Psoas muscle (tissue), 8 donors: ENCODE measurements around the gene CR1. TPM values are rescaled to one million over a fixed set of nuclear protein-coding genes. Genes with fewer than 3 reads are reported as not detected.

Source experiments
- ATAC-seq, 4 donors: fragments of 200-7000 bp; cut with Tn5 transposase; one replicate each; pipeline ENCODE4 v1.9.1; 2020; ENCODE audit warnings: moderate library complexity in 3 of 4, mild to moderate bottlenecking in 2 of 4
- DNase-seq, 2 donors: peaks; one replicate each; pipeline ENCODE4 v3.0.0-alpha.2; 2020
- H3K27ac ChIP-seq: fragments of 200-600 bp; one replicate; pipeline ENCODE4 v1.8.0; 2022
- H3K27me3 ChIP-seq, 3 donors: fragments of 200-600 bp in 1 of 3; one replicate each; pipeline versions ENCODE4 v1.6.1 to v1.8.0; 2013 to 2022; ENCODE audit warnings: low read length in 2 of 3, mild to moderate bottlenecking in 2 of 3, moderate library complexity in 1 of 3; ENCODE audit not compliant: insufficient read depth in 3 of 3
- H3K36me3 ChIP-seq, 2 donors: fragments of 200-600 bp in 1 of 2; one replicate each; pipeline versions ENCODE4 v1.6.1 to v1.8.0; 2013 to 2022; ENCODE audit warnings: low read depth in 1 of 2, mild to moderate bottlenecking in 1 of 2, moderate library complexity in 1 of 2; ENCODE audit not compliant: insufficient read depth in 1 of 2
- H3K4me1 ChIP-seq: fragments of 200-600 bp; one replicate; pipeline ENCODE4 v1.8.0; 2022
- H3K4me3 ChIP-seq: fragments of 200-600 bp; one replicate; pipeline ENCODE4 v1.8.0; 2022; ENCODE audit warnings: mild to moderate bottlenecking
- H3K9me3 ChIP-seq: fragments of 200-600 bp; one replicate; pipeline ENCODE4 v1.8.0; 2022
- CTCF ChIP-seq: fragments of 200-600 bp; IDR thresholded peaks from one replicate; pipeline ENCODE4 v1.8.0; 2022; ENCODE audit warnings: antibody characterized with exemption
- WGBS, 3 donors: extraction: QIAGEN DNeasy Blood & Tissue Kit; methylation state at CpG; one replicate each; pipeline versions ENCODE4 v1.1.6 to v1.1.7; 2013; 5-methylcytosine and 5-hydroxymethylcytosine counted together
- intact Hi-C, 2 donors: fragments of 100-400 bp; cut with DNase I; formaldehyde crosslinking; loops; one replicate each; pipeline versions ENCODE4 v1.11.0 to v1.14.2; 2022
- polyA plus RNA-seq, 3 donors: library from polyadenylated mRNA; stranded (reverse); fragments of 200-250 nt; gene quantifications; one replicate each; pipeline ENCODE4 v1.2.3, GENCODE V29; 2013
- total RNA-seq, 4 donors: library from RNA; stranded (reverse); fragmentation: NEBNext Ultra II Directional in 2 of 4; extraction: Animal tissue kit (Norgen Biotek cat#: 25700) in 2 of 4; gene quantifications; one replicate each; pipeline versions ENCODE4 v1.2.1 to v1.2.4, GENCODE V29; 2021 to 2023
- donor health status: healthy with polysubstance abuse.
- donor health status: DM: no; HTN: no; CAD: no; lungs with moderate emphysema.
- donor health status: Bipolar disorder and iron deficiency.
- donor health status: healthy.
- donor health status: DM: yes; HTN: yes; CAD: no.
- donor health status: DM: no; HTN: no; CAD: no.
- donor health status: DM: no; HTN: no; CAD: no.
- donor health status: DM: yes; HTN: yes; CAD: no.

Gene CR1
- total and polyA plus RNA-seq, 7 donors: 0.08 to 3.9 (median 0.87) TPM

- Histone ChIP-seq H3K36me3 (no peaks in the 10 kb centered on the region), H3K4me3 (no peak overlapping the region), H3K4me1 (no peaks in the 10 kb centered on the region), H3K27me3 (peaks cover 3 to 61% (median 6%) of the 10 kb centered on the region in 3 donors), H3K27ac (no peak overlapping the region), H3K9me3 (no peaks in the 10 kb centered on the region)
- ATAC-seq: no peak
- TF ChIP-seq CTCF: no peak
- WGBS, 3 donors: 70 to 75% (median 74%) methylated on average over 1 of the region's 1 CpG
- DNase-seq: no peak
- intact Hi-C loops: no loop called here
Measured at GRCh38 chr1:207458414-207458813, 37.5 kb upstream of the CR1 start.

- no peak for TF ChIP-seq CTCF
- H3K4me1 ChIP-seq: no peaks in the 10 kb centered on the region
- H3K27ac ChIP-seq: no peak overlapping the region
- peaks cover 4 to 56% (median 6%) of the 10 kb centered on the region in 3 donors for H3K27me3 ChIP-seq
- DNase-seq (no peak), ATAC-seq (no peak)
- no peaks in the 10 kb centered on the region for H3K9me3 ChIP-seq
- WGBS, 3 donors: 86 to 96% (median 94%) methylated on average over 2 of the region's 2 CpGs
- intact Hi-C loops: no loop called here
- no peaks in the 10 kb centered on the region for H3K36me3 ChIP-seq
- no peak overlapping the region for H3K4me3 ChIP-seq
Measured at GRCh38 chr1:207459008-207459407, 36.9 kb upstream of the CR1 start.

- DNase-seq (no peak), ATAC-seq (no peak)
- Histone ChIP-seq H3K27ac (no peak overlapping the region), H3K9me3 (no peaks in the 10 kb centered on the region), H3K36me3 (no peaks in the 10 kb centered on the region), H3K27me3 (peaks cover 0 to 36% (median 7%) of the 10 kb centered on the region in 3 donors), H3K4me3 (no peak overlapping the region), H3K4me1 (no peaks in the 10 kb centered on the region)
- TF ChIP-seq CTCF: no peak
- intact Hi-C loops: no loop called here
- 88 to 93% (median 90%) methylated on average over 1 of the region's 1 CpG for WGBS, 3 donors
Measured at GRCh38 chr1:207461649-207462048, 34.3 kb upstream of the CR1 start.

GRCh38 chr1:207462535-207462934, 33.4 kb upstream of the CR1 start:
- ATAC-seq: no peak
- no peak for TF ChIP-seq CTCF
- no peak for DNase-seq
- Histone ChIP-seq H3K27me3 (peaks cover 0 to 31% (median 12%) of the 10 kb centered on the region in 3 donors), H3K9me3 (no peaks in the 10 kb centered on the region), H3K36me3 (no peaks in the 10 kb centered on the region), H3K27ac (no peak overlapping the region), H3K4me3 (no peak overlapping the region), H3K4me1 (no peaks in the 10 kb centered on the region)
- intact Hi-C loops: no loop called here

- Histone ChIP-seq H3K4me1 (no peaks in the 10 kb centered on the region), H3K4me3 (no peak overlapping the region), H3K27ac (no peak overlapping the region), H3K36me3 (no peaks in the 10 kb centered on the region), H3K27me3 (peaks cover 0 to 27% (median 12%) of the 10 kb centered on the region in 3 donors), H3K9me3 (no peaks in the 10 kb centered on the region)
- intact Hi-C loops: no loop called here
- no peak for DNase-seq
- no peak for TF ChIP-seq CTCF
- ATAC-seq: no peak
Measured at GRCh38 chr1:207463021-207463420, 32.9 kb upstream of the CR1 start.
